ENCODE results near the gene HERPUD1.

DNA sequence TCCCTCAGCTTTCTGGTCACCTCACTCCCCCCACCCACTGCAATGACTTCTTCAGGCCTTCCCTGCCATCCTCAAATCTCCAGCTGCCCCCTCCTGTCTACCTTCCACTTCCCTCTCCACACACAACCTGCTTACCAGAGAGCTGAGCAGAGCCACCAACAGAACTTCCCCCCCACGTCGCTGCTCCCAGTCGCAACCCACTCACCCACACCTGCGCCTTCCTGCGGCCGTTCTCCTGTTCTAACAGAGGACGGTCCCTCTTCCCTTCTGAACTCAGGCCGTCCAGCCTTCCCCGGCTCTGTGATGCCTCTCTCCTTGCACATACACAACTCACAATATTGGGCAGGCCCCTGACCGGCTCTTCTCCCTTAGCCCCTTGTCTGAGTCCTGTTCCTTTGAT is 43.8 kb downstream of the HERPUD1 start:
- no peak for TF ChIP-seq FOXM1 (IDR thresholded peaks at IDR 0.05; ENCODE audit: borderline replicate concordance, low read depth)
- TF ChIP-seq RAD21 (IDR thresholded peaks at IDR 0.05; ENCODE audit: low read depth) = no peak
- no peak for TF ChIP-seq TEAD4 (IDR thresholded peaks at IDR 0.05)
- TF ChIP-seq, protein P1, sequence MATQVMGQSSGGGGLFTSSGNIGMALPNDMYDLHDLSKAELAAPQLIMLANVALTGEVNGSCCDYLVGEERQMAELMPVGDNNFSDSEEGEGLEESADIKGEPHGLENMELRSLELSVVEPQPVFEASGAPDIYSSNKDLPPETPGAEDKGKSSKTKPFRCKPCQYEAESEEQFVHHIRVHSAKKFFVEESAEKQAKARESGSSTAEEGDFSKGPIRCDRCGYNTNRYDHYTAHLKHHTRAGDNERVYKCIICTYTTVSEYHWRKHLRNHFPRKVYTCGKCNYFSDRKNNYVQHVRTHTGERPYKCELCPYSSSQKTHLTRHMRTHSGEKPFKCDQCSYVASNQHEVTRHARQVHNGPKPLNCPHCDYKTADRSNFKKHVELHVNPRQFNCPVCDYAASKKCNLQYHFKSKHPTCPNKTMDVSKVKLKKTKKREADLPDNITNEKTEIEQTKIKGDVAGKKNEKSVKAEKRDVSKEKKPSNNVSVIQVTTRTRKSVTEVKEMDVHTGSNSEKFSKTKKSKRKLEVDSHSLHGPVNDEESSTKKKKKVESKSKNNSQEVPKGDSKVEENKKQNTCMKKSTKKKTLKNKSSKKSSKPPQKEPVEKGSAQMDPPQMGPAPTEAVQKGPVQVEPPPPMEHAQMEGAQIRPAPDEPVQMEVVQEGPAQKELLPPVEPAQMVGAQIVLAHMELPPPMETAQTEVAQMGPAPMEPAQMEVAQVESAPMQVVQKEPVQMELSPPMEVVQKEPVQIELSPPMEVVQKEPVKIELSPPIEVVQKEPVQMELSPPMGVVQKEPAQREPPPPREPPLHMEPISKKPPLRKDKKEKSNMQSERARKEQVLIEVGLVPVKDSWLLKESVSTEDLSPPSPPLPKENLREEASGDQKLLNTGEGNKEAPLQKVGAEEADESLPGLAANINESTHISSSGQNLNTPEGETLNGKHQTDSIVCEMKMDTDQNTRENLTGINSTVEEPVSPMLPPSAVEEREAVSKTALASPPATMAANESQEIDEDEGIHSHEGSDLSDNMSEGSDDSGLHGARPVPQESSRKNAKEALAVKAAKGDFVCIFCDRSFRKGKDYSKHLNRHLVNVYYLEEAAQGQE (IDR thresholded peaks at IDR 0.05; ENCODE audit: low read depth) = no peak
- no peak for TF ChIP-seq TAF1 (IDR thresholded peaks at IDR 0.05; ENCODE audit: low read depth)
- TF ChIP-seq, protein P2, sequence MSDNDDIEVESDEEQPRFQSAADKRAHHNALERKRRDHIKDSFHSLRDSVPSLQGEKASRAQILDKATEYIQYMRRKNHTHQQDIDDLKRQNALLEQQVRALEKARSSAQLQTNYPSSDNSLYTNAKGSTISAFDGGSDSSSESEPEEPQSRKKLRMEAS (IDR thresholded peaks at IDR 0.05) = no peak
- no peak for TF ChIP-seq EGR1 (IDR thresholded peaks at IDR 0.05)
- TF ChIP-seq CEBPB (IDR thresholded peaks at IDR 0.05) = no peak
- TF ChIP-seq EP300 (IDR thresholded peaks at IDR 0.05; ENCODE audit: borderline replicate concordance) = no peak
- TF ChIP-seq, protein P3, sequence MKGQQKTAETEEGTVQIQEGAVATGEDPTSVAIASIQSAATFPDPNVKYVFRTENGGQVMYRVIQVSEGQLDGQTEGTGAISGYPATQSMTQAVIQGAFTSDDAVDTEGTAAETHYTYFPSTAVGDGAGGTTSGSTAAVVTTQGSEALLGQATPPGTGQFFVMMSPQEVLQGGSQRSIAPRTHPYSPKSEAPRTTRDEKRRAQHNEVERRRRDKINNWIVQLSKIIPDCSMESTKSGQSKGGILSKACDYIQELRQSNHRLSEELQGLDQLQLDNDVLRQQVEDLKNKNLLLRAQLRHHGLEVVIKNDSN (IDR thresholded peaks at IDR 0.05) = no peak
- no peak for TF ChIP-seq YY1 (IDR thresholded peaks at IDR 0.05; ENCODE audit: low read depth)
- no peak for TF ChIP-seq NFIC (IDR thresholded peaks at IDR 0.05)
- no peak for TF ChIP-seq ZBTB7A (IDR thresholded peaks at IDR 0.05; ENCODE audit: low read depth)
- no peak for TF ChIP-seq CREB1 (IDR thresholded peaks at IDR 0.05; ENCODE audit: low read depth)
